Muscle of leg (tissue), 11 donors: Measurements from ENCODE around the gene LGALS3. TPM values are rescaled to one million over a fixed set of nuclear protein-coding genes. Genes with fewer than 3 reads are reported as not detected.

Experiments
- DNase-seq: peaks from one replicate; pipeline ENCODE4 v3.0.0; 2013
- H3K27ac ChIP-seq: one replicate; pipeline ENCODE4 v1.5.1; 2013; ENCODE audit warnings: mild to moderate bottlenecking, low read length, control low read depth
- H3K27me3 ChIP-seq: one replicate; pipeline ENCODE4 v1.6.1; 2013; ENCODE audit warnings: low read length; ENCODE audit not compliant: control insufficient read depth, insufficient read depth
- H3K36me3 ChIP-seq: one replicate; pipeline ENCODE4 v1.6.1; 2013; ENCODE audit warnings: low read length; ENCODE audit not compliant: control insufficient read depth, insufficient read depth
- H3K4me1 ChIP-seq: one replicate; pipeline ENCODE4 v1.6.1; 2013; ENCODE audit warnings: low read length; ENCODE audit not compliant: control insufficient read depth, insufficient read depth
- H3K4me3 ChIP-seq: one replicate; pipeline ENCODE4 v1.5.1; 2013; ENCODE audit warnings: low read length, control low read depth
- H3K9me3 ChIP-seq: replicated peaks from 2 replicates; pipeline ENCODE4 v1.6.1; 2013; ENCODE audit warnings: low read depth, low read length; ENCODE audit not compliant: control insufficient read depth
- WGBS: methylation state at CpG from one replicate; pipeline ENCODE4 v1.1.5; 2013; ENCODE audit warnings: missing lambda C conversion rate; ENCODE audit not compliant: insufficient coverage; 5-methylcytosine and 5-hydroxymethylcytosine counted together
- polyA plus RNA-seq, 8 donors: library from polyadenylated mRNA; unstranded; fragments of 120-200 nt; gene quantifications; one replicate each; pipeline versions ENCODE4 v1.2.1 to v1.2.3, GENCODE V29; 2013; ENCODE audit warnings: inconsistent platforms in 1 of 8, low replicate concordance in 1 of 8; ENCODE audit not compliant: insufficient read length in 8 of 8, insufficient read depth in 1 of 8
- total RNA-seq: library from RNA; stranded (reverse); fragments of 120-200 nt; gene quantifications from one replicate; pipeline ENCODE4 v1.2.4, GENCODE V29; 2013

Gene LGALS3
- total and polyA plus RNA-seq, 9 donors = 30.5 to 84.7 (median 39.5) TPM

GRCh38 chr14:55121628-55122439 lies 7.2 kb upstream of the LGALS3 start:
- 97% methylated on average over 5 of the region's 9 CpGs for WGBS
- H3K27me3 ChIP-seq = no peaks in the 10 kb centered on the region
- peaks cover 22% of the 10 kb centered on the region for H3K4me1 ChIP-seq
- no peaks in the 10 kb centered on the region for H3K36me3 ChIP-seq
- H3K9me3 ChIP-seq = no peaks in the 10 kb centered on the region
- no peak overlapping the region for H3K27ac ChIP-seq
- no peak for DNase-seq
- H3K4me3 ChIP-seq = no peak overlapping the region

GRCh38 chr14:55122440-55122986 lies 6.5 kb upstream of the LGALS3 start:
- WGBS = 50% methylated on average over 2 of the region's 8 CpGs
- Histone ChIP-seq H3K4me1 (peaks cover 22% of the 10 kb centered on the region), H3K36me3 (no peaks in the 10 kb centered on the region), H3K27ac (peak overlapping the region; percentile 49), H3K9me3 (no peaks in the 10 kb centered on the region), H3K27me3 (no peaks in the 10 kb centered on the region), H3K4me3 (no peak overlapping the region)
- peak; percentile 71 for DNase-seq

DNA sequence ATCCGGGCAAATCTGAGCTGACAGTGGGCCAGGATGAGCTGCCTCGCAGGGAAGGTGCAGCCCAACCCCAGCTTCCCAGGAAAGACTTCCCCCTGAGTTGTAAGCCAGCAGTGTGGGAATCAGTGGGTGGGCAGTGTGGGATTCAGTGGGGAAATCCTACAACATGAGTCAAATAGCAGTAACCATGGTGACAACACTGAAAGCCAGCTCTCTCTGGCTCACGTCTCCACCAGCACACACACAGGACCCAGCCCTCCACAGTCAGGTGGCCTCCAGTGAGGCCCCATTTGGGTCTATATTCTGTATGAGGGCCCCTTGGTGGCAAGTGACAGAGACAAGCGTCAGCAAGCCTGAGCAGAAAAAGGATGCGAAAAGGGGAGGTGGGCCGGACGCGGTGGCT lies 6.0 kb upstream of the LGALS3 start:
- Histone ChIP-seq H3K4me1 (peaks cover 18% of the 10 kb centered on the region), H3K9me3 (no peaks in the 10 kb centered on the region), H3K27ac (peak overlapping the region; percentile 49), H3K36me3 (no peaks in the 10 kb centered on the region), H3K27me3 (no peaks in the 10 kb centered on the region), H3K4me3 (no peak overlapping the region)
- WGBS = 47% methylated on average over 4 of the region's 8 CpGs
- peak; percentile 71 for DNase-seq

GRCh38 chr14:55123852-55124639 lies 5.0 kb upstream of the LGALS3 start:
- 88% methylated on average over 8 of the region's 9 CpGs for WGBS
- Histone ChIP-seq H3K4me3 (no peak overlapping the region), H3K36me3 (no peaks in the 10 kb centered on the region), H3K27ac (no peak overlapping the region), H3K9me3 (no peaks in the 10 kb centered on the region), H3K4me1 (peaks cover 18% of the 10 kb centered on the region), H3K27me3 (no peaks in the 10 kb centered on the region)
- no peak for DNase-seq

GRCh38 chr14:55124774-55125386 lies 4.2 kb upstream of the LGALS3 start:
- no peaks in the 10 kb centered on the region for H3K36me3 ChIP-seq
- DNase-seq = no peak

DNA sequence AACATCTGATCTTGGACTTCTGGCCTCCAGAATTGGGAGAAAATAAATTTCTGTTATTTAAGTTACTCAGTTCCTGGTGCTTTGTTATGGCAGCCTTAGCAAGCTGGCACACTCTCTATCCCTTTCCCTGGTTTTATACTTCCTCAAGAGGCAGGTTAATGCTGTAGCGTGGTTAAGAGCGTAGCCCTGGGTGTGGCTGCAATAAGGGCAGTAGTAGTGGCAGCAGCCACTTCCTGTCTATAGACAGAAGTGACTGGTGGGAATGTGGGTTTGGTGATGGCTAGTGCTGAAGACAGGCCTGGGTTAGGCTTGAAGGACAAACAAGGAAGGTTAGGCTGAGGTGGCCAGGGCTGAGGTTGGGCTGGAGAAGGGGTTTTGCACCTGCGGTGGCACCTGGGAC lies 3.6 kb upstream of the LGALS3 start:
- H3K9me3 ChIP-seq = no peaks in the 10 kb centered on the region
- peaks cover 8% of the 10 kb centered on the region for H3K27me3 ChIP-seq
- no peak for DNase-seq
- 75% methylated on average over 3 of the region's 3 CpGs for WGBS
- no peak overlapping the region for H3K27ac ChIP-seq
- H3K4me3 ChIP-seq = no peak overlapping the region
- H3K4me1 ChIP-seq = peaks cover 25% of the 10 kb centered on the region
- H3K36me3 ChIP-seq = no peaks in the 10 kb centered on the region

More at GRCh38 chr14:55124774-55125386, 4.2 kb upstream of the LGALS3 start:
- Histone ChIP-seq H3K4me1 (peaks cover 21% of the 10 kb centered on the region), H3K4me3 (no peak overlapping the region), H3K27ac (no peak overlapping the region), H3K9me3 (no peaks in the 10 kb centered on the region), H3K27me3 (peaks cover 5% of the 10 kb centered on the region)
- 88% methylated on average over 1 of the region's 8 CpGs for WGBS

- 80% methylated on average over 1 of the region's 3 CpGs for WGBS
- Histone ChIP-seq H3K27ac (no peak overlapping the region), H3K4me1 (peaks cover 25% of the 10 kb centered on the region), H3K9me3 (no peaks in the 10 kb centered on the region), H3K27me3 (peaks cover 8% of the 10 kb centered on the region), H3K4me3 (no peak overlapping the region), H3K36me3 (no peaks in the 10 kb centered on the region)
- DNase-seq = no peak
Observed at GRCh38 chr14:55126034-55126433, 3.0 kb upstream of the LGALS3 start.

GRCh38 chr14:55126932-55127459 lies 2.1 kb upstream of the LGALS3 start:
- Histone ChIP-seq H3K4me3 (no peak overlapping the region), H3K27ac (no peak overlapping the region)

DNA sequence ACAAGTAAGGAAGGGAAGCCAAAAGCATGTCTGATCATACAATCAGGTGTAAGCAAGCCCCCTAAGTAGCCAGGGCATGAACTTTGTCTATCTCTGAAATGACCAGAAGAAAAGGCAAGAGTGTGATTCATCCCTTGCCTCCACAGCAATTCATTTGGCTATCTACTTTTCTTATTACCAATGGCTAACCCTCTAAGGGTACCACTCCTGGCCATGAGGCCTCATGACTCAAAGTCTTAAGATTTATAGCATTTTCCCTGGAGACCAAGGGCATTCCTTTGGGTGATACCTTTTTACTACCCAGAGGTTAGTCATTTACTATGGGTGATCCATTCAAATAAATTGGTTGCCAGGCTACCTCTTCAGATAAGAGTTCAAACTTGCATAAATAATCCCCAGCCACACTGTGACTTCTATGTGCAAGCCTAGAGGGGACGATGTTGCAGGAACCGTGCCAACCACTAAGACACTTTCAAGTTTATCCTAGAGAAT lies 1.5 kb upstream of the LGALS3 start:
- 20% methylated on average over 1 of the region's 2 CpGs for WGBS
- Histone ChIP-seq H3K27ac (no peak overlapping the region), H3K27me3 (peaks cover 8% of the 10 kb centered on the region), H3K4me3 (no peak overlapping the region), H3K36me3 (no peaks in the 10 kb centered on the region), H3K4me1 (peaks cover 20% of the 10 kb centered on the region), H3K9me3 (no peaks in the 10 kb centered on the region)
- no peak for DNase-seq

More at GRCh38 chr14:55126932-55127459, 2.1 kb upstream of the LGALS3 start:
- DNase-seq = no peak
- 86% methylated on average over 1 of the region's 5 CpGs for WGBS
- H3K9me3 ChIP-seq = no peaks in the 10 kb centered on the region
- no peaks in the 10 kb centered on the region for H3K36me3 ChIP-seq
- peaks cover 8% of the 10 kb centered on the region for H3K27me3 ChIP-seq
- peaks cover 25% of the 10 kb centered on the region for H3K4me1 ChIP-seq
